Measurements from ENCODE around the gene PCCA.

DNA sequence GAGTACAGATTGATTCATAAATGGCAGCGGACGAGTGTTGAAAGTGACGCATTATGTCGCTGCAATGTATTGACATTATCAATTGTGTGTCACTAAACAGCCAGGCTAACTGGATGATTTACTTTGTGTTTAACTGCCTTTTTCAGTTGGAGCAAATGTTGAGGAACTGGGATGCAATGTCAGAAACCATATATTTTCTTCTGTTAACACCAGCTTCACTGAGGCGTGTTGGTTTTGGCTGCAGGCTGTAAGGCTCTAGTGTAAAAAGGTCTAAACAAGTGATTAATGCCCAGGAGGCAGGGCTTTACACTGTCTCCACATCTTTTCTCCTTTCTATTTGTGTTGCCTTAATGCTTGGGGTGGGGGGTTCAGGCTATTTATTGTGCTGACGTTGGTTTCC lies 419.6 kb downstream of the PCCA start:
- TF ChIP-seq, protein P1, sequence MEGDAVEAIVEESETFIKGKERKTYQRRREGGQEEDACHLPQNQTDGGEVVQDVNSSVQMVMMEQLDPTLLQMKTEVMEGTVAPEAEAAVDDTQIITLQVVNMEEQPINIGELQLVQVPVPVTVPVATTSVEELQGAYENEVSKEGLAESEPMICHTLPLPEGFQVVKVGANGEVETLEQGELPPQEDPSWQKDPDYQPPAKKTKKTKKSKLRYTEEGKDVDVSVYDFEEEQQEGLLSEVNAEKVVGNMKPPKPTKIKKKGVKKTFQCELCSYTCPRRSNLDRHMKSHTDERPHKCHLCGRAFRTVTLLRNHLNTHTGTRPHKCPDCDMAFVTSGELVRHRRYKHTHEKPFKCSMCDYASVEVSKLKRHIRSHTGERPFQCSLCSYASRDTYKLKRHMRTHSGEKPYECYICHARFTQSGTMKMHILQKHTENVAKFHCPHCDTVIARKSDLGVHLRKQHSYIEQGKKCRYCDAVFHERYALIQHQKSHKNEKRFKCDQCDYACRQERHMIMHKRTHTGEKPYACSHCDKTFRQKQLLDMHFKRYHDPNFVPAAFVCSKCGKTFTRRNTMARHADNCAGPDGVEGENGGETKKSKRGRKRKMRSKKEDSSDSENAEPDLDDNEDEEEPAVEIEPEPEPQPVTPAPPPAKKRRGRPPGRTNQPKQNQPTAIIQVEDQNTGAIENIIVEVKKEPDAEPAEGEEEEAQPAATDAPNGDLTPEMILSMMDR (IDR thresholded peaks at IDR 0.05): no peak
- TF ChIP-seq POLR2A (IDR thresholded peaks at IDR 0.05): no peak
- no peak for TF ChIP-seq EP300 (IDR thresholded peaks at IDR 0.05)
